Measurements from ENCODE around the gene ANKRD26.

DNA sequence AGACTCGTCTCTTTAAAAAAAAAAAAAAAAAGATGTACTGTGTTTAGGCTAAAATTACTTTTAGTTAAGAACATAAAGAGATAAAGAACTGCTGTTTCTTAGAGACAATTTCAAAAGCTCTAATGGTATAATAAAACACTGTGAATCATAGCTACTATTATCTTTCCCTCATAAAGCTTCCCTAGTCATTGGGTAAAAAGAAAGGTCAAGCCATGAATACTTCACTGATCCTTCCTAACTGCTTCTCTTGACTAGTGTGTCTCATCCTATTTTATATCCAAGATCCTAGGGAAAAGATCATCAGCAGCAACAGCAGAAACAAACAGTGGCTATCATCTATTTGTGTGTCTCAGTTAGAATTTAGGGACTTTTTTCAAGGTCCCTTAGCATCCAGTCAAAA is 43.4 kb upstream of the ANKRD26 start:
- TF ChIP-seq, protein P1, sequence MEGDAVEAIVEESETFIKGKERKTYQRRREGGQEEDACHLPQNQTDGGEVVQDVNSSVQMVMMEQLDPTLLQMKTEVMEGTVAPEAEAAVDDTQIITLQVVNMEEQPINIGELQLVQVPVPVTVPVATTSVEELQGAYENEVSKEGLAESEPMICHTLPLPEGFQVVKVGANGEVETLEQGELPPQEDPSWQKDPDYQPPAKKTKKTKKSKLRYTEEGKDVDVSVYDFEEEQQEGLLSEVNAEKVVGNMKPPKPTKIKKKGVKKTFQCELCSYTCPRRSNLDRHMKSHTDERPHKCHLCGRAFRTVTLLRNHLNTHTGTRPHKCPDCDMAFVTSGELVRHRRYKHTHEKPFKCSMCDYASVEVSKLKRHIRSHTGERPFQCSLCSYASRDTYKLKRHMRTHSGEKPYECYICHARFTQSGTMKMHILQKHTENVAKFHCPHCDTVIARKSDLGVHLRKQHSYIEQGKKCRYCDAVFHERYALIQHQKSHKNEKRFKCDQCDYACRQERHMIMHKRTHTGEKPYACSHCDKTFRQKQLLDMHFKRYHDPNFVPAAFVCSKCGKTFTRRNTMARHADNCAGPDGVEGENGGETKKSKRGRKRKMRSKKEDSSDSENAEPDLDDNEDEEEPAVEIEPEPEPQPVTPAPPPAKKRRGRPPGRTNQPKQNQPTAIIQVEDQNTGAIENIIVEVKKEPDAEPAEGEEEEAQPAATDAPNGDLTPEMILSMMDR (IDR thresholded peaks at IDR 0.05): no peak
- TF ChIP-seq POLR2A (IDR thresholded peaks at IDR 0.05): no peak

All from testis (tissue), 2 donors.